GM06990 (cell line): ENCODE data around the gene RNASEL.

Source experiments
- DNase-seq: peaks from one replicate; pipeline ENCODE4 v3.0.0-alpha.2; 2011; ENCODE audit not compliant: insufficient read length; ENCODE audit errors: extremely low read depth
- H3K27me3 ChIP-seq: replicated peaks from 2 replicates; pipeline ENCODE4 v1.6.0; 2011; ENCODE audit warnings: low read length; ENCODE audit not compliant: control insufficient read depth, insufficient read depth
- H3K36me3 ChIP-seq: 2 replicates; pipeline ENCODE4 v1.5.1; 2011; ENCODE audit warnings: low read length; ENCODE audit not compliant: control insufficient read depth, insufficient read depth
- H3K4me3 ChIP-seq: replicated peaks from 2 replicates; pipeline ENCODE4 v1.5.1; 2011; ENCODE audit warnings: low read depth, mild to moderate bottlenecking, control low read depth, low read length
- CTCF ChIP-seq: IDR thresholded peaks from 2 replicates; pipeline ENCODE4 v1.5.1; 2011; ENCODE audit warnings: low read length, control low read depth, mild to moderate bottlenecking, inconsistent platforms; ENCODE audit not compliant: insufficient read depth, poor library complexity, severe bottlenecking

The RNASEL gene

GRCh38 chr1:182564406-182565004, 24.6 kb downstream of the RNASEL start:
- no peak for DNase-seq
- Histone ChIP-seq H3K4me3 (no peak overlapping the region), H3K36me3 (no peaks in the 10 kb centered on the region), H3K27me3 (no peaks in the 10 kb centered on the region)
- no peak for TF ChIP-seq CTCF

- DNase-seq: no peak
- no peak for TF ChIP-seq CTCF
- Histone ChIP-seq H3K36me3 (no peaks in the 10 kb centered on the region), H3K27me3 (no peaks in the 10 kb centered on the region), H3K4me3 (no peak overlapping the region)
Observed at GRCh38 chr1:182563095-182563494, 26.0 kb downstream of the RNASEL start.

- no peak overlapping the region for H3K4me3 ChIP-seq
- H3K36me3 ChIP-seq: no peaks in the 10 kb centered on the region
- no peak for DNase-seq
- no peak for TF ChIP-seq CTCF
- H3K27me3 ChIP-seq: no peaks in the 10 kb centered on the region
Observed at GRCh38 chr1:182561456-182561855, 27.6 kb downstream of the RNASEL start.

GRCh38 chr1:182560392-182560984, 28.6 kb downstream of the RNASEL start:
- no peak for DNase-seq
- Histone ChIP-seq H3K27me3 (no peaks in the 10 kb centered on the region), H3K36me3 (no peaks in the 10 kb centered on the region), H3K4me3 (no peak overlapping the region)
- TF ChIP-seq CTCF: no peak

- Histone ChIP-seq H3K4me3 (no peak overlapping the region), H3K27me3 (no peaks in the 10 kb centered on the region), H3K36me3 (no peaks in the 10 kb centered on the region)
- TF ChIP-seq CTCF: no peak
- DNase-seq: no peak
Observed at GRCh38 chr1:182556279-182556678, 32.8 kb downstream of the RNASEL start.
